Activated naive CD8-positive, alpha-beta T cell treated with anti-CD3 and anti-CD28 coated beads, Interleukin-2, amount 50 U/mL, for 24 hours (primary cell): Measurements from ENCODE around the gene OGFR.

Source experiments
- ATAC-seq: fragments of 150-1000 bp; cut with Tn5 transposase; one replicate; pipeline ENCODE4 v1.10.0; 2021
- DNase-seq: peaks from one replicate; pipeline ENCODE4 v3.0.0; 2021
- H3K27ac Mint-ChIP-seq: one replicate; pipeline ENCODE4 v1.8.0; 2021; ENCODE audit warnings: mild to moderate bottlenecking, mixed read lengths
- H3K27me3 Mint-ChIP-seq: one replicate; pipeline ENCODE4 v1.8.0; 2021; ENCODE audit warnings: mixed read lengths
- H3K36me3 Mint-ChIP-seq: one replicate; pipeline ENCODE4 v1.8.0; 2021; ENCODE audit warnings: low read depth, mixed read lengths
- H3K4me1 Mint-ChIP-seq: one replicate; pipeline ENCODE4 v1.8.0; 2021; ENCODE audit warnings: mixed read lengths
- H3K4me3 Mint-ChIP-seq: one replicate; pipeline ENCODE4 v1.8.0; 2021; ENCODE audit warnings: mild to moderate bottlenecking, moderate library complexity, mixed read lengths
- H3K9me3 Mint-ChIP-seq: one replicate; pipeline ENCODE4 v1.8.0; 2021; ENCODE audit warnings: mixed read lengths

OGFR gene

GRCh38 chr20:62825986-62826645 lies 21.5 kb downstream of the OGFR start:
- H3K9me3 Mint-ChIP-seq = no peaks in the 10 kb centered on the region
- H3K27ac Mint-ChIP-seq = no peak overlapping the region
- H3K36me3 Mint-ChIP-seq = no peaks in the 10 kb centered on the region
- DNase-seq (no peak), ATAC-seq (no peak)
- no peak overlapping the region for H3K4me3 Mint-ChIP-seq
- no peaks in the 10 kb centered on the region for H3K27me3 Mint-ChIP-seq
- H3K4me1 Mint-ChIP-seq = peaks cover 4% of the 10 kb centered on the region

GRCh38 chr20:62826646-62827310 lies 22.1 kb downstream of the OGFR start:
- Mint-ChIP-seq H3K36me3 (no peaks in the 10 kb centered on the region), H3K4me1 (peaks cover 6% of the 10 kb centered on the region), H3K27ac (no peak overlapping the region), H3K27me3 (no peaks in the 10 kb centered on the region), H3K4me3 (no peak overlapping the region), H3K9me3 (no peaks in the 10 kb centered on the region)
- DNase-seq = no peak
- ATAC-seq = no peak

GRCh38 chr20:62827311-62828038 lies 22.8 kb downstream of the OGFR start:
- no peaks in the 10 kb centered on the region for H3K9me3 Mint-ChIP-seq
- H3K36me3 Mint-ChIP-seq = no peaks in the 10 kb centered on the region
- ATAC-seq (no peak), DNase-seq (no peak)
- no peak overlapping the region for H3K4me3 Mint-ChIP-seq
- H3K27me3 Mint-ChIP-seq = no peaks in the 10 kb centered on the region
- H3K4me1 Mint-ChIP-seq = peaks cover 6% of the 10 kb centered on the region
- no peak overlapping the region for H3K27ac Mint-ChIP-seq

- ATAC-seq (no peak), DNase-seq (no peak)
- peaks cover 6% of the 10 kb centered on the region for H3K4me1 Mint-ChIP-seq
- H3K36me3 Mint-ChIP-seq = no peaks in the 10 kb centered on the region
- H3K4me3 Mint-ChIP-seq = no peak overlapping the region
- no peaks in the 10 kb centered on the region for H3K27me3 Mint-ChIP-seq
- no peak overlapping the region for H3K27ac Mint-ChIP-seq
- no peaks in the 10 kb centered on the region for H3K9me3 Mint-ChIP-seq
Observed at GRCh38 chr20:62828051-62828450, 23.4 kb downstream of the OGFR start.

GRCh38 chr20:62828511-62829230 lies 24.0 kb downstream of the OGFR start:
- no peaks in the 10 kb centered on the region for H3K27me3 Mint-ChIP-seq
- H3K4me1 Mint-ChIP-seq = peaks cover 5% of the 10 kb centered on the region
- H3K4me3 Mint-ChIP-seq = no peak overlapping the region
- DNase-seq = no peak
- no peaks in the 10 kb centered on the region for H3K36me3 Mint-ChIP-seq
- no peak overlapping the region for H3K27ac Mint-ChIP-seq
- H3K9me3 Mint-ChIP-seq = no peaks in the 10 kb centered on the region
- ATAC-seq = no peak

- no peaks in the 10 kb centered on the region for H3K9me3 Mint-ChIP-seq
- peaks cover 5% of the 10 kb centered on the region for H3K4me1 Mint-ChIP-seq
- no peak overlapping the region for H3K4me3 Mint-ChIP-seq
- no peaks in the 10 kb centered on the region for H3K27me3 Mint-ChIP-seq
- no peak for ATAC-seq
- no peak overlapping the region for H3K27ac Mint-ChIP-seq
- no peak for DNase-seq
- H3K36me3 Mint-ChIP-seq = no peaks in the 10 kb centered on the region
Observed at GRCh38 chr20:62829231-62830230, 24.9 kb downstream of the OGFR start.

- Mint-ChIP-seq H3K9me3 (no peaks in the 10 kb centered on the region), H3K27ac (no peak overlapping the region), H3K4me3 (no peak overlapping the region), H3K36me3 (no peaks in the 10 kb centered on the region), H3K4me1 (peaks cover 5% of the 10 kb centered on the region), H3K27me3 (no peaks in the 10 kb centered on the region)
- ATAC-seq = no peak
- DNase-seq = no peak
Observed at GRCh38 chr20:62830251-62830650, 25.6 kb downstream of the OGFR start.

GRCh38 chr20:62830821-62831220 lies 26.2 kb downstream of the OGFR start:
- Mint-ChIP-seq H3K27me3 (no peaks in the 10 kb centered on the region), H3K9me3 (no peaks in the 10 kb centered on the region), H3K36me3 (no peaks in the 10 kb centered on the region), H3K4me3 (no peak overlapping the region), H3K27ac (no peak overlapping the region), H3K4me1 (peaks cover 5% of the 10 kb centered on the region)
- ATAC-seq = no peak
- no peak for DNase-seq

- no peak overlapping the region for H3K4me3 Mint-ChIP-seq
- no peaks in the 10 kb centered on the region for H3K36me3 Mint-ChIP-seq
- ATAC-seq = no peak
- H3K9me3 Mint-ChIP-seq = no peaks in the 10 kb centered on the region
- H3K4me1 Mint-ChIP-seq = peaks cover 5% of the 10 kb centered on the region
- no peak for DNase-seq
- H3K27me3 Mint-ChIP-seq = no peaks in the 10 kb centered on the region
- no peak overlapping the region for H3K27ac Mint-ChIP-seq
Observed at GRCh38 chr20:62831361-62831788, 26.7 kb downstream of the OGFR start.

GRCh38 chr20:62831854-62832211 lies 27.2 kb downstream of the OGFR start:
- Mint-ChIP-seq H3K27ac (no peak overlapping the region), H3K36me3 (no peaks in the 10 kb centered on the region), H3K4me1 (peaks cover 5% of the 10 kb centered on the region), H3K9me3 (no peaks in the 10 kb centered on the region), H3K27me3 (no peaks in the 10 kb centered on the region), H3K4me3 (no peak overlapping the region)
- ATAC-seq (no peak), DNase-seq (no peak)

GRCh38 chr20:62832212-62832922 lies 27.7 kb downstream of the OGFR start:
- ATAC-seq (peak; percentile 55), DNase-seq (no peak)
- H3K9me3 Mint-ChIP-seq = no peaks in the 10 kb centered on the region
- H3K4me3 Mint-ChIP-seq = no peak overlapping the region
- H3K4me1 Mint-ChIP-seq = peaks cover 5% of the 10 kb centered on the region
- no peaks in the 10 kb centered on the region for H3K36me3 Mint-ChIP-seq
- H3K27me3 Mint-ChIP-seq = no peaks in the 10 kb centered on the region
- no peak overlapping the region for H3K27ac Mint-ChIP-seq

GRCh38 chr20:62832951-62833391 lies 28.3 kb downstream of the OGFR start:
- Mint-ChIP-seq H3K9me3 (no peaks in the 10 kb centered on the region), H3K4me1 (peaks cover 5% of the 10 kb centered on the region), H3K4me3 (no peak overlapping the region), H3K36me3 (no peaks in the 10 kb centered on the region), H3K27me3 (no peaks in the 10 kb centered on the region), H3K27ac (no peak overlapping the region)
- no peak for DNase-seq
- no peak for ATAC-seq

- H3K36me3 Mint-ChIP-seq = no peaks in the 10 kb centered on the region
- no peak for ATAC-seq
- H3K27ac Mint-ChIP-seq = no peak overlapping the region
Observed at GRCh38 chr20:62834967-62835730, 30.5 kb downstream of the OGFR start.

More at GRCh38 chr20:62834967-62835730, 30.5 kb downstream of the OGFR start:
- no peak for DNase-seq
- peaks cover 5% of the 10 kb centered on the region for H3K4me1 Mint-ChIP-seq
- no peaks in the 10 kb centered on the region for H3K27me3 Mint-ChIP-seq
- H3K9me3 Mint-ChIP-seq = no peaks in the 10 kb centered on the region
- H3K4me3 Mint-ChIP-seq = no peak overlapping the region
